Neutrophil (primary cell): Measurements from ENCODE around the gene HLA-DQA1.

Experiments
- H3K27ac ChIP-seq: fragments of 200-600 bp; sonication (generic); 2 replicates; pipeline ENCODE4 v1.5.1; 2016; ENCODE audit warnings: mild to moderate bottlenecking, moderate library complexity
- H3K27me3 ChIP-seq: fragments of 200-600 bp; sonication (generic); 2 replicates; pipeline ENCODE4 v1.6.0; 2016; ENCODE audit warnings: mild to moderate bottlenecking
- H3K36me3 ChIP-seq: fragments of 200-600 bp; sonication (generic); 2 replicates; pipeline ENCODE4 v1.5.1; 2017
- H3K4me1 ChIP-seq, 2 experiments: fragments of 200-600 bp in 1 of 2; sonication (generic) in 1 of 2; 1 replicate in 1 of 2; 2 replicates in 1 of 2; pipeline versions ENCODE4 v1.5.1 to v1.6.1; 2013 to 2016; ENCODE audit warnings: low read depth in 1 of 2, low read length in 1 of 2, mild to moderate bottlenecking in 1 of 2, moderate library complexity in 1 of 2; ENCODE audit not compliant: control insufficient read depth in 1 of 2, insufficient read depth in 1 of 2
- H3K4me3 ChIP-seq, 2 experiments: fragments of 200-600 bp in 1 of 2; sonication (generic) in 1 of 2; 1 replicate in 1 of 2; 2 replicates in 1 of 2; pipeline ENCODE4 v1.5.1; 2013 to 2016; ENCODE audit warnings: low read depth in 1 of 2, low read length in 1 of 2, mild to moderate bottlenecking in 1 of 2, moderate library complexity in 1 of 2
- H3K9me3 ChIP-seq: fragments of 200-600 bp; sonication (generic); 2 replicates; pipeline ENCODE4 v1.5.1; 2016
- CTCF ChIP-seq: fragments of 200-600 bp; sonication (generic); IDR thresholded peaks from 2 replicates; pipeline ENCODE4 v1.5.1; 2016; ENCODE audit warnings: antibody characterized with exemption

HLA-DQA1 gene

GRCh38 chr6:32613475-32613874 is 23.7 kb upstream of the HLA-DQA1 start:
- no peak for TF ChIP-seq CTCF
- no peaks in the 10 kb centered on the region for H3K4me1 ChIP-seq

GRCh38 chr6:32614366-32615081 is 22.7 kb upstream of the HLA-DQA1 start:
- Histone ChIP-seq H3K9me3 (peaks cover 4% of the 10 kb centered on the region), H3K36me3 (no peaks in the 10 kb centered on the region), H3K4me3 (no peak overlapping the region), H3K4me1 (no peaks in the 10 kb centered on the region), H3K27me3 (peaks cover 34% of the 10 kb centered on the region), H3K27ac (no peak overlapping the region)
- TF ChIP-seq CTCF, result no peak

More at GRCh38 chr6:32613475-32613874, 23.7 kb upstream of the HLA-DQA1 start:
- no peak overlapping the region for H3K27ac ChIP-seq
- H3K36me3 ChIP-seq, result no peaks in the 10 kb centered on the region
- H3K4me3 ChIP-seq, result no peak overlapping the region
- H3K27me3 ChIP-seq, result peaks cover 28% of the 10 kb centered on the region
- H3K9me3 ChIP-seq, result peaks cover 4% of the 10 kb centered on the region

GRCh38 chr6:32615885-32616532 is 21.2 kb upstream of the HLA-DQA1 start:
- Histone ChIP-seq H3K9me3 (peaks cover 4% of the 10 kb centered on the region), H3K4me3 (no peak overlapping the region), H3K27ac (no peak overlapping the region), H3K36me3 (no peaks in the 10 kb centered on the region), H3K4me1 (no peaks in the 10 kb centered on the region), H3K27me3 (peaks cover 31% of the 10 kb centered on the region)
- no peak for TF ChIP-seq CTCF

- Histone ChIP-seq H3K4me3 (no peak overlapping the region), H3K27ac (no peak overlapping the region), H3K36me3 (no peaks in the 10 kb centered on the region), H3K27me3 (peaks cover 30% of the 10 kb centered on the region), H3K4me1 (peaks cover 7 to 8% of the 10 kb centered on the region in 2 experiments), H3K9me3 (peaks cover 4% of the 10 kb centered on the region)
- no peak for TF ChIP-seq CTCF
Measured at GRCh38 chr6:32617751-32618150, 19.5 kb upstream of the HLA-DQA1 start.

- TF ChIP-seq CTCF, result no peak
- H3K27ac ChIP-seq, result no peak overlapping the region
Measured at GRCh38 chr6:32621372-32621771, 15.8 kb upstream of the HLA-DQA1 start.

More at GRCh38 chr6:32621372-32621771, 15.8 kb upstream of the HLA-DQA1 start:
- Histone ChIP-seq H3K27me3 (peaks cover 23% of the 10 kb centered on the region), H3K4me1 (peaks cover 19 to 20% of the 10 kb centered on the region in 2 experiments), H3K9me3 (peaks cover 4% of the 10 kb centered on the region), H3K36me3 (no peaks in the 10 kb centered on the region), H3K4me3 (no peak overlapping the region)
